HEK293 (cell line): Measurements from ENCODE around the gene PLBD1.

Source experiments
- CTCF ChIA-PET: fragments of 350-600 bp; formaldehyde crosslinking; extraction: SDS; loops from one replicate; lab custom pipeline; 2021; ENCODE audit warnings: antibody characterized with exemption; lab: Yijun Ruan, JAX
- POLR2A ChIA-PET: fragments of 300-600 bp; formaldehyde crosslinking; extraction: SDS; loops from one replicate; lab custom pipeline; 2020; ENCODE audit warnings: antibody characterized with exemption, inconsistent platforms; lab: Yijun Ruan, JAX
- H3K27ac ChIP-seq: fragments of 200-500 bp; sonication (Bioruptor generic); 2 replicates; pipeline ENCODE4 v1.5.1; 2014; ENCODE audit warnings: low read depth, low read length, control low read depth, inconsistent platforms; ENCODE audit errors: extremely low read depth
- H3K36me3 ChIP-seq, 2 experiments: fragments of 200-500 bp in 1 of 2; sonication (Bioruptor generic) in 1 of 2; 1 replicate in 1 of 2; 2 replicates in 1 of 2; pipeline ENCODE4 v1.5.1; 2014 to 2017; ENCODE audit warnings: inconsistent platforms in 2 of 2, low read length in 2 of 2; ENCODE audit not compliant: control insufficient read depth in 2 of 2, insufficient read depth in 1 of 2
- H3K4me1 ChIP-seq: fragments of 200-500 bp; sonication (Bioruptor generic); 2 replicates; pipeline ENCODE4 v1.5.1; 2014; ENCODE audit warnings: mild to moderate bottlenecking, low read length, inconsistent platforms; ENCODE audit not compliant: control insufficient read depth, insufficient read depth
- H3K4me3 ChIP-seq: 2 replicates; pipeline ENCODE4 v1.5.1; 2011; ENCODE audit warnings: low read depth, mild to moderate bottlenecking, control low read depth, low read length, moderate library complexity
- H3K9me3 ChIP-seq: fragments of 200-500 bp; sonication (Bioruptor generic); 2 replicates; pipeline ENCODE4 v1.5.1; 2014; ENCODE audit warnings: low read depth, low read length, inconsistent platforms; ENCODE audit not compliant: control insufficient read depth, insufficient read depth
- GLI4 ChIP-seq: fragments of 450-650 bp; formaldehyde crosslinking; IDR thresholded peaks from 2 replicates; pipeline ENCODE4 v1.5.1; 2016; ENCODE audit warnings: missing biosample characterization, missing genetic modification characterization
- GLIS1 ChIP-seq: fragments of 450-650 bp; formaldehyde crosslinking; IDR thresholded peaks from 2 replicates; pipeline ENCODE4 v1.5.1; 2016; ENCODE audit warnings: missing biosample characterization, missing genetic modification characterization
- HOXD13 ChIP-seq: sonication (generic); formaldehyde crosslinking; IDR thresholded peaks from 2 replicates; pipeline ENCODE4 v1.8.0; 2022; ENCODE audit warnings: missing genetic modification reagents, borderline replicate concordance
- KLF8 ChIP-seq: fragments of 450-650 bp; formaldehyde crosslinking; IDR thresholded peaks from 2 replicates; pipeline ENCODE4 v1.5.1; 2016; ENCODE audit warnings: missing biosample characterization, missing genetic modification characterization
- MEIS1 ChIP-seq: sonication (generic); formaldehyde crosslinking; IDR thresholded peaks from 2 replicates; pipeline ENCODE4 v1.8.1; 2022; ENCODE audit warnings: missing genetic modification reagents, mild to moderate bottlenecking, borderline replicate concordance
- MZF1 ChIP-seq: fragments of 450-650 bp; formaldehyde crosslinking; IDR thresholded peaks from 2 replicates; pipeline ENCODE4 v1.5.1; 2017; ENCODE audit warnings: missing biosample characterization, missing genetic modification characterization, borderline replicate concordance
- SP2 ChIP-seq: fragments of 450-650 bp; formaldehyde crosslinking; IDR thresholded peaks from 2 replicates; pipeline ENCODE4 v1.5.1; 2016; ENCODE audit warnings: missing biosample characterization, missing genetic modification characterization
- SP3 ChIP-seq: fragments of 450-650 bp; formaldehyde crosslinking; IDR thresholded peaks from 2 replicates; pipeline ENCODE4 v1.5.1; 2016; ENCODE audit warnings: missing biosample characterization, missing genetic modification characterization
- TCF7L2 ChIP-seq: IDR thresholded peaks from 2 replicates; pipeline ENCODE4 v1.6.1; 2011; ENCODE audit warnings: low read depth, mild to moderate bottlenecking, inconsistent platforms, low read length, moderate library complexity, borderline replicate concordance
- ZBTB8A ChIP-seq: fragments of 450-650 bp; formaldehyde crosslinking; IDR thresholded peaks from 2 replicates; pipeline ENCODE4 v1.5.1; 2016; ENCODE audit warnings: missing biosample characterization, missing genetic modification characterization
- ZIC2 ChIP-seq: fragments of 450-650 bp; formaldehyde crosslinking; IDR thresholded peaks from 2 replicates; pipeline ENCODE4 v1.5.1; 2016; ENCODE audit warnings: missing biosample characterization, missing genetic modification characterization
- ZNF121 ChIP-seq: fragments of 450-650 bp; formaldehyde crosslinking; IDR thresholded peaks from 2 replicates; pipeline ENCODE4 v1.5.1; 2016; ENCODE audit warnings: missing biosample characterization, missing genetic modification characterization
- ZNF140 ChIP-seq: fragments of 450-650 bp; formaldehyde crosslinking; IDR thresholded peaks from 2 replicates; pipeline ENCODE4 v1.5.1; 2016; ENCODE audit warnings: missing biosample characterization, missing genetic modification characterization
- ZNF169 ChIP-seq: fragments of 450-650 bp; formaldehyde crosslinking; IDR thresholded peaks from 2 replicates; pipeline ENCODE4 v1.5.1; 2016; ENCODE audit warnings: missing biosample characterization, missing genetic modification characterization
- ZNF2 ChIP-seq: fragments of 450-650 bp; formaldehyde crosslinking; IDR thresholded peaks from 2 replicates; pipeline ENCODE4 v1.5.1; 2016; ENCODE audit warnings: missing biosample characterization, missing genetic modification characterization
- ZNF335 ChIP-seq: fragments of 450-650 bp; formaldehyde crosslinking; conservative IDR thresholded peaks from 2 replicates; pipeline ENCODE4 v1.5.1; 2016; ENCODE audit warnings: missing biosample characterization, missing genetic modification characterization
- ZNF354C ChIP-seq: fragments of 450-650 bp; formaldehyde crosslinking; IDR thresholded peaks from 2 replicates; pipeline ENCODE4 v1.5.1; 2016; ENCODE audit warnings: missing biosample characterization, missing genetic modification characterization, low read depth, borderline replicate concordance
- ZNF366 ChIP-seq: fragments of 450-650 bp; formaldehyde crosslinking; conservative IDR thresholded peaks from 2 replicates; pipeline ENCODE4 v1.5.1; 2016; ENCODE audit warnings: missing biosample characterization, missing genetic modification characterization
- ZNF426 ChIP-seq: fragments of 450-650 bp; formaldehyde crosslinking; IDR thresholded peaks from 2 replicates; pipeline ENCODE4 v1.5.1; 2017; ENCODE audit warnings: missing biosample characterization, missing genetic modification characterization, mild to moderate bottlenecking, inconsistent platforms, moderate library complexity
- ZNF433 ChIP-seq: fragments of 450-650 bp; formaldehyde crosslinking; IDR thresholded peaks from 2 replicates; pipeline ENCODE4 v1.5.1; 2016; ENCODE audit warnings: missing biosample characterization, missing genetic modification characterization, low read depth
- ZNF510 ChIP-seq: fragments of 450-650 bp; formaldehyde crosslinking; IDR thresholded peaks from 2 replicates; pipeline ENCODE4 v1.5.1; 2018; ENCODE audit warnings: mild to moderate bottlenecking, missing genetic modification characterization, missing biosample characterization; ENCODE audit not compliant: insufficient replicate concordance
- ZNF529 ChIP-seq: fragments of 450-650 bp; formaldehyde crosslinking; IDR thresholded peaks from 2 replicates; pipeline ENCODE4 v1.5.1; 2017; ENCODE audit warnings: missing genetic modification characterization, missing biosample characterization; ENCODE audit not compliant: insufficient replicate concordance
- ZNF600 ChIP-seq: fragments of 450-650 bp; formaldehyde crosslinking; IDR thresholded peaks from 2 replicates; pipeline ENCODE4 v1.5.1; 2016; ENCODE audit warnings: missing biosample characterization, missing genetic modification characterization
- TF ChIP-seq, protein P1 (sequence below): fragments of 450-650 bp; formaldehyde crosslinking; IDR thresholded peaks from 2 replicates; pipeline ENCODE4 v1.5.1; 2017; ENCODE audit warnings: missing biosample characterization, missing genetic modification characterization
- TF ChIP-seq, protein P2 (sequence below): fragments of 450-650 bp; formaldehyde crosslinking; IDR thresholded peaks from 2 replicates; pipeline ENCODE4 v1.5.1; 2016; ENCODE audit warnings: missing biosample characterization, missing genetic modification characterization
- TF ChIP-seq, protein P3 (sequence below): fragments of 450-650 bp; formaldehyde crosslinking; IDR thresholded peaks from 2 replicates; pipeline ENCODE4 v1.5.1; 2016; ENCODE audit warnings: missing biosample characterization, missing genetic modification characterization
- TF ChIP-seq, protein P4 (sequence below): fragments of 450-650 bp; formaldehyde crosslinking; IDR thresholded peaks from 2 replicates; pipeline ENCODE4 v1.5.1; 2017; ENCODE audit warnings: missing biosample characterization, missing genetic modification characterization
- TF ChIP-seq, protein P5 (sequence below): fragments of 450-650 bp; formaldehyde crosslinking; IDR thresholded peaks from 2 replicates; pipeline ENCODE4 v1.5.1; 2016; ENCODE audit warnings: missing biosample characterization, missing genetic modification characterization
- TF ChIP-seq, protein P6 (sequence below): fragments of 450-650 bp; formaldehyde crosslinking; IDR thresholded peaks from 2 replicates; pipeline ENCODE4 v1.5.1; 2016; ENCODE audit warnings: missing biosample characterization, missing genetic modification characterization

PLBD1 gene

DNA sequence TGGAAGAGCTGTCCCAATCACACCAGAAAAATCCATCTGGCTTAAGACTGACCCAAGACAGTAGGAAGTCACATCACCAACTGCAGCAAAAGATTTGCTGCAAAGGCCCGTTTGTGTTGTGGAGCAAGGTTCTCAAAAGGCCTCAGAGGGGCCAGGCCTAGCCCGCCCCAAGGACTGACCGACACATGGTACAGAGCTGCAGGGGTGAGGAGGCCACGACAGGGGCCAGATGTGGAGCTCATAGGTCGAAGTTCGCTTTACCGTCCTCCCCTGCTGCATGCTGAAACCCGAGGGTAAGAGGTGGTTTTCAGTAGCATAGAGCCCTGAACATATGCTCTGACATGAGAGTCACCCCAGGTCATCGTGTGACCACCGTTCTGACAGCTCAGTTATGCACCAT, 35.5 kb downstream of the PLBD1 start:
- H3K4me3 ChIP-seq, result no peak overlapping the region
- no peaks in the 10 kb centered on the region for H3K36me3 ChIP-seq
- CTCF ChIA-PET, result no interaction called here
- POLR2A ChIA-PET, result no interaction called here
- no peak for TF ChIP-seq ZIC2 (tag by site-specific recombination)
- no peak for TF ChIP-seq ZNF169 (tag by site-specific recombination)
- TF ChIP-seq ZNF529 (tag by site-specific recombination), result no peak
- no peak for TF ChIP-seq GLIS1 (tag by site-specific recombination)
- TF ChIP-seq, protein P1, sequence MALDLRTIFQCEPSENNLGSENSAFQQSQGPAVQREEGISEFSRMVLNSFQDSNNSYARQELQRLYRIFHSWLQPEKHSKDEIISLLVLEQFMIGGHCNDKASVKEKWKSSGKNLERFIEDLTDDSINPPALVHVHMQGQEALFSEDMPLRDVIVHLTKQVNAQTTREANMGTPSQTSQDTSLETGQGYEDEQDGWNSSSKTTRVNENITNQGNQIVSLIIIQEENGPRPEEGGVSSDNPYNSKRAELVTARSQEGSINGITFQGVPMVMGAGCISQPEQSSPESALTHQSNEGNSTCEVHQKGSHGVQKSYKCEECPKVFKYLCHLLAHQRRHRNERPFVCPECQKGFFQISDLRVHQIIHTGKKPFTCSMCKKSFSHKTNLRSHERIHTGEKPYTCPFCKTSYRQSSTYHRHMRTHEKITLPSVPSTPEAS (tag by site-specific recombination), result no peak
- no peak for TF ChIP-seq ZNF433 (tag by site-specific recombination)
- no peak for TF ChIP-seq ZNF366
- no peak for TF ChIP-seq ZBTB8A
- TF ChIP-seq ZNF600, result no peak
- no peak for TF ChIP-seq ZNF2
- TF ChIP-seq, protein P2, sequence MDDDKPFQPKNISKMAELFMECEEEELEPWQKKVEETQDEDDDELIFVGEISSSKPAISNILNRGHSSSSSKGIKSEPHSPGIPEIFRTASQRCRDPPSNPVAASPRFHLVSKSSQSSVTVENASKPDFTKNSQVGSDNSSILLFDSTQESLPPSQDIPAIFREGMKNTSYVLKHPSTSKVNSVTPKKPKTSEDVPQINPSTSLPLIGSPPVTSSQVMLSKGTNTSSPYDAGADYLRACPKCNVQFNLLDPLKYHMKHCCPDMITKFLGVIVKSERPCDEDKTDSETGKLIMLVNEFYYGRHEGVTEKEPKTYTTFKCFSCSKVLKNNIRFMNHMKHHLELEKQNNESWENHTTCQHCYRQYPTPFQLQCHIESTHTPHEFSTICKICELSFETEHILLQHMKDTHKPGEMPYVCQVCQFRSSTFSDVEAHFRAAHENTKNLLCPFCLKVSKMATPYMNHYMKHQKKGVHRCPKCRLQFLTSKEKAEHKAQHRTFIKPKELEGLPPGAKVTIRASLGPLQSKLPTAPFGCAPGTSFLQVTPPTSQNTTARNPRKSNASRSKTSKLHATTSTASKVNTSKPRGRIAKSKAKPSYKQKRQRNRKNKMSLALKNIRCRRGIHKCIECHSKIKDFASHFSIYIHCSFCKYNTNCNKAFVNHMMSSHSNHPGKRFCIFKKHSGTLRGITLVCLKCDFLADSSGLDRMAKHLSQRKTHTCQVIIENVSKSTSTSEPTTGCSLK (tag by site-specific recombination), result no peak
- no peak for TF ChIP-seq MZF1 (tag by site-specific recombination)
- no peak for TF ChIP-seq ZNF335 (tag by site-specific recombination)
- no peak for TF ChIP-seq KLF8 (tag by site-specific recombination)
- TF ChIP-seq HOXD13 (CRISPR knock-in tag), result no peak
- TF ChIP-seq ZNF354C, result no peak
- H3K27ac ChIP-seq, result no peak overlapping the region
- H3K9me3 ChIP-seq, result no peaks in the 10 kb centered on the region
- H3K4me1 ChIP-seq, result no peaks in the 10 kb centered on the region

DNA sequence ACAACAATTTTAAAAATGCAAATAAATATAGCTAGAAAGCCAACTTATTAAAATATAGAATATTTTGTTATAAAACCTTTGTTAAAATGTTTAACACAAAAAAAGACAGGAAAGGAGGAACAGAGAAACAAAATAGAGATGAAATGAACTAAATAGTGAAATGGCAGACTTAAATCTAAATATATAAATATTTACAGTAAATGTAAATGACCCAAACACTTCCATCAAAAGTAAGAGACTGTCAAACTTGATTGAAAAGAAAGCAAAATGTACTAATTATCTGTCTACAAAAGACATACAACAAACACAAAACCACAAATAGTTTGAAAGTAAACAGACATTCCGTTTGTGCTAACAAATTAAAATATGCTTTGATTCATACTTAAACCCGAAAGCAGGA, 41.7 kb downstream of the PLBD1 start:
- no peaks in the 10 kb centered on the region for H3K4me1 ChIP-seq
- no peaks in the 10 kb centered on the region for H3K36me3 ChIP-seq
- H3K4me3 ChIP-seq, result no peak overlapping the region
- CTCF ChIA-PET, result no interaction called here
- POLR2A ChIA-PET, result no interaction called here
- no peak overlapping the region for H3K27ac ChIP-seq
- no peaks in the 10 kb centered on the region for H3K9me3 ChIP-seq
- TF ChIP-seq ZNF426 (tag by site-specific recombination), result no peak
- no peak for TF ChIP-seq ZNF510 (tag by site-specific recombination)
- no peak for TF ChIP-seq MEIS1 (CRISPR knock-in tag)
- TF ChIP-seq, protein P3, sequence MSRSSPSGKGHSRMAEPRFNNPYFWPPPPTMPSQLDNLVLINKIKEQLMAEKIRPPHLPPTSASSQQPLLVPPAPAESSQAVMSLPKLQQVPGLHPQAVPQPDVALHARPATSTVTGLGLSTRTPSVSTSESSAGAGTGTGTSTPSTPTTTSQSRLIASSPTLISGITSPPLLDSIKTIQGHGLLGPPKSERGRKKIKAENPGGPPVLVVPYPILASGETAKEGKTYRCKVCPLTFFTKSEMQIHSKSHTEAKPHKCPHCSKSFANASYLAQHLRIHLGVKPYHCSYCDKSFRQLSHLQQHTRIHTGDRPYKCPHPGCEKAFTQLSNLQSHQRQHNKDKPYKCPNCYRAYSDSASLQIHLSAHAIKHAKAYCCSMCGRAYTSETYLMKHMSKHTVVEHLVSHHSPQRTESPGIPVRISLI, result no peak
- no peak for TF ChIP-seq SP3
- TF ChIP-seq ZNF121 (tag by site-specific recombination), result no peak
- TF ChIP-seq, protein P4, sequence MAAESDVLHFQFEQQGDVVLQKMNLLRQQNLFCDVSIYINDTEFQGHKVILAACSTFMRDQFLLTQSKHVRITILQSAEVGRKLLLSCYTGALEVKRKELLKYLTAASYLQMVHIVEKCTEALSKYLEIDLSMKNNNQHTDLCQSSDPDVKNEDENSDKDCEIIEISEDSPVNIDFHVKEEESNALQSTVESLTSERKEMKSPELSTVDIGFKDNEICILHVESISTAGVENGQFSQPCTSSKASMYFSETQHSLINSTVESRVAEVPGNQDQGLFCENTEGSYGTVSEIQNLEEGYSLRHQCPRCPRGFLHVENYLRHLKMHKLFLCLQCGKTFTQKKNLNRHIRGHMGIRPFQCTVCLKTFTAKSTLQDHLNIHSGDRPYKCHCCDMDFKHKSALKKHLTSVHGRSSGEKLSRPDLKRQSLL (tag by site-specific recombination), result no peak
- no peak for TF ChIP-seq SP2
- no peak for TF ChIP-seq ZNF140 (tag by site-specific recombination)
- TF ChIP-seq GLI4, result no peak
- TF ChIP-seq, protein P5, sequence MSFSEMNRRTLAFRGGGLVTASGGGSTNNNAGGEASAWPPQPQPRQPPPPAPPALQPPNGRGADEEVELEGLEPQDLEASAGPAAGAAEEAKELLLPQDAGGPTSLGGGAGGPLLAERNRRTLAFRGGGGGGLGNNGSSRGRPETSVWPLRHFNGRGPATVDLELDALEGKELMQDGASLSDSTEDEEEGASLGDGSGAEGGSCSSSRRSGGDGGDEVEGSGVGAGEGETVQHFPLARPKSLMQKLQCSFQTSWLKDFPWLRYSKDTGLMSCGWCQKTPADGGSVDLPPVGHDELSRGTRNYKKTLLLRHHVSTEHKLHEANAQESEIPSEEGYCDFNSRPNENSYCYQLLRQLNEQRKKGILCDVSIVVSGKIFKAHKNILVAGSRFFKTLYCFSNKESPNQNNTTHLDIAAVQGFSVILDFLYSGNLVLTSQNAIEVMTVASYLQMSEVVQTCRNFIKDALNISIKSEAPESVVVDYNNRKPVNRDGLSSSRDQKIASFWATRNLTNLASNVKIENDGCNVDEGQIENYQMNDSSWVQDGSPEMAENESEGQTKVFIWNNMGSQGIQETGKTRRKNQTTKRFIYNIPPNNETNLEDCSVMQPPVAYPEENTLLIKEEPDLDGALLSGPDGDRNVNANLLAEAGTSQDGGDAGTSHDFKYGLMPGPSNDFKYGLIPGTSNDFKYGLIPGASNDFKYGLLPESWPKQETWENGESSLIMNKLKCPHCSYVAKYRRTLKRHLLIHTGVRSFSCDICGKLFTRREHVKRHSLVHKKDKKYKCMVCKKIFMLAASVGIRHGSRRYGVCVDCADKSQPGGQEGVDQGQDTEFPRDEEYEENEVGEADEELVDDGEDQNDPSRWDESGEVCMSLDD (tag by site-specific recombination), result no peak
- no peak for TF ChIP-seq TCF7L2
- TF ChIP-seq, protein P6, sequence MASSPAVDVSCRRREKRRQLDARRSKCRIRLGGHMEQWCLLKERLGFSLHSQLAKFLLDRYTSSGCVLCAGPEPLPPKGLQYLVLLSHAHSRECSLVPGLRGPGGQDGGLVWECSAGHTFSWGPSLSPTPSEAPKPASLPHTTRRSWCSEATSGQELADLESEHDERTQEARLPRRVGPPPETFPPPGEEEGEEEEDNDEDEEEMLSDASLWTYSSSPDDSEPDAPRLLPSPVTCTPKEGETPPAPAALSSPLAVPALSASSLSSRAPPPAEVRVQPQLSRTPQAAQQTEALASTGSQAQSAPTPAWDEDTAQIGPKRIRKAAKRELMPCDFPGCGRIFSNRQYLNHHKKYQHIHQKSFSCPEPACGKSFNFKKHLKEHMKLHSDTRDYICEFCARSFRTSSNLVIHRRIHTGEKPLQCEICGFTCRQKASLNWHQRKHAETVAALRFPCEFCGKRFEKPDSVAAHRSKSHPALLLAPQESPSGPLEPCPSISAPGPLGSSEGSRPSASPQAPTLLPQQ (tag by site-specific recombination), result no peak
